ENCODE measurements around the gene KIFAP3.

KIFAP3 gene

DNA sequence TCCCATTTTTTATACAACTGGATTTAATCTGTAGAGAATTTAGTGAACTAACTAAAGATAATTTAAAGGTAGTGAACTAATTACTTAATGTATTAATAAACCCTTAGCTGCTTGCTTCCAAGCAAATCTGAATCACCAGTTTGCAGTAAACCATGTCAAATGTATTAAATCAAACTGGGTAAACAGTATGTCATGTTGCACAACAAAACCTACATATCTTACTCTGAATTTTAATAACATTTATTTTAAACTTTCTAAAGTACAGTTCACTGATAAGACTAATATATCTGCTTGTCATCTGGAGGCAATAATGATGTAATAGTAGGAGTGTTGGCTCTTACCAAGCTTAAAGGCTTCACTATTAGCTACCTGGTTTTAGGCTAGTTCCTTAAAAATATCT lies 128.3 kb downstream of the KIFAP3 start:
- H3K4me3 ChIP-seq: no peak overlapping the region
- TF ChIP-seq, protein P1, sequence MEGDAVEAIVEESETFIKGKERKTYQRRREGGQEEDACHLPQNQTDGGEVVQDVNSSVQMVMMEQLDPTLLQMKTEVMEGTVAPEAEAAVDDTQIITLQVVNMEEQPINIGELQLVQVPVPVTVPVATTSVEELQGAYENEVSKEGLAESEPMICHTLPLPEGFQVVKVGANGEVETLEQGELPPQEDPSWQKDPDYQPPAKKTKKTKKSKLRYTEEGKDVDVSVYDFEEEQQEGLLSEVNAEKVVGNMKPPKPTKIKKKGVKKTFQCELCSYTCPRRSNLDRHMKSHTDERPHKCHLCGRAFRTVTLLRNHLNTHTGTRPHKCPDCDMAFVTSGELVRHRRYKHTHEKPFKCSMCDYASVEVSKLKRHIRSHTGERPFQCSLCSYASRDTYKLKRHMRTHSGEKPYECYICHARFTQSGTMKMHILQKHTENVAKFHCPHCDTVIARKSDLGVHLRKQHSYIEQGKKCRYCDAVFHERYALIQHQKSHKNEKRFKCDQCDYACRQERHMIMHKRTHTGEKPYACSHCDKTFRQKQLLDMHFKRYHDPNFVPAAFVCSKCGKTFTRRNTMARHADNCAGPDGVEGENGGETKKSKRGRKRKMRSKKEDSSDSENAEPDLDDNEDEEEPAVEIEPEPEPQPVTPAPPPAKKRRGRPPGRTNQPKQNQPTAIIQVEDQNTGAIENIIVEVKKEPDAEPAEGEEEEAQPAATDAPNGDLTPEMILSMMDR (IDR thresholded peaks at IDR 0.05): no peak
- H3K4me1 ChIP-seq: peaks cover 0 to 13% (median 4%) of the 10 kb centered on the region in 4 donors
- H3K36me3 ChIP-seq: peaks cover 0 to 17% (median 14%) of the 10 kb centered on the region in 3 donors
- H3K27ac ChIP-seq: no peak overlapping the region
- H3K9me3 ChIP-seq: no peaks in the 10 kb centered on the region
- intact Hi-C loops (cut with DNase I; ENCODE audit: low total_unique reads): no loop called here
- DNase-seq: no peak
- no peaks in the 10 kb centered on the region for H3K27me3 ChIP-seq

DNA sequence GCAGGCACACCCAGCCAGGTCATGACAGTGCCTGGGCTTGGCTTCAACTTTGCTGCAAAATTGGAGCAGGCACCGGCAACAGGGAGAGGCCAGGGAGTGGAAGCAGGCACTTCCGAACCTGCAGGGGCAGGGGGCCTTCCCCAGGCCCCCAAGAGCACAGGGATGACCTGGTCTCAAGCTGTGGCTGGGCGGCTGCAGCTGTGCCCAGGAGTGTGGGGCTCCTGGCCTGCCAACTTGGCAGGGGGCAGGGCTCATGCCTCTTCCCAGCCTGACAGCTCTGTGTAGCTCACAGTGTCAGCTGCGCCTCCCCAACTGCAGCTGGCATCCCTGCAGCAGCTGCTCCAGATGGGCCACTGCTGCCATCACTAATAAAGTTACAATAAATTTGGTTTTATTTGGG lies 129.3 kb downstream of the KIFAP3 start:
- Histone ChIP-seq H3K27ac (no peak overlapping the region), H3K27me3 (no peaks in the 10 kb centered on the region), H3K36me3 (peaks cover 0 to 17% (median 14%) of the 10 kb centered on the region in 3 donors), H3K4me3 (no peak overlapping the region), H3K4me1 (peaks cover 0 to 13% (median 4%) of the 10 kb centered on the region in 4 donors), H3K9me3 (no peaks in the 10 kb centered on the region)
- DNase-seq: no peak
- TF ChIP-seq, protein P1 (IDR thresholded peaks at IDR 0.05): no peak
- intact Hi-C loops (cut with DNase I; ENCODE audit: low total_unique reads): no loop called here

DNA sequence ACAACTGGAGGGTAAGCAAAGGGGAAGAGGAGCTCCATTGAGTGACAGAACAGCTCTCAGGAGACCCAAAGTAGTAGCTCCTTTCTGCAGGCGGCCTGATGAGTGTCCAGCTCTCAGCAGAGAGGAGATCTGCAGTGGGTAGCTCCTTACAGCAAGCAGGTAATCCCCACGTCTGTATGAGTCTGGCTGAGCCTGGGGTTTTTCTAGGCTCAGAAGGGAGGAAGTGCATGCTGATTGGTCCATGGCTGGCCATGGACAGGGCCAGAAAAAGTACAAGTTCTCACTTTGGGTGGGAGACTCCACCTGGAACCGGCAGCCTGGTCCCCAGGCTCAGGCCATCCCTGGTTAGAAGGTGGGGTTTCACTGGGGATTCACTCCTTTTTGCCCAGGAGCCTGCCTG lies 129.9 kb downstream of the KIFAP3 start:
- H3K36me3 ChIP-seq: peaks cover 0 to 17% (median 14%) of the 10 kb centered on the region in 3 donors
- H3K27ac ChIP-seq: no peak overlapping the region

DNA sequence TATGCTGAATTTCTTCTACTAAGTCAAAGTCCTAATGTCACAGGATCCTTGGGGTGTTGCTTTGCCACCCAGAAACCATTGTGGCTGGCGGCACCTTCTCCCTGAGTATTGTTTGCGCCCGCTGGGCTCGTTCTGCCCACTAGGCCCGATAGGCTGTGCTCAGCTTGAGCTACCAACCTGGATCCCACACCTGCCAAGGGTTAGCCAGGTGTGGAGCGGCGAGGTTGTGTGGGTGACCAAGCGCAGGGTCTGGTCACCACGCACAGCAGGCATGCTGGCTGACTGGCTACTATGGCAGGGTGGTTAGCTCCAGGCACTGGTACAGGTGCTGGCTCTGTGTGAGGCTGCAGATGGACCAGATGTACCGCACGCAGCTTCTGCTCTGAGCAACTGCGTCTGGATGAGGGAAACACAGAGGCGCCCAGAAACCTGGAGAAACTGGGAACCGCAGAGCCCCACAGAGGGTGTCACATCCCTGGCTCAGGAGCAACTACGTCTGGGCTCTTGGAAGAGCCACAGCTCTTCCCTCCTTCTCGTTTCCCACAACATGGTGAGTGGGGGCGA lies 130.4 kb downstream of the KIFAP3 start:
- TF ChIP-seq, protein P1 (IDR thresholded peaks at IDR 0.05): no peak

More for the DNA sequence above, 129.9 kb downstream of the KIFAP3 start:
- H3K4me3 ChIP-seq: no peak overlapping the region
- TF ChIP-seq, protein P1 (IDR thresholded peaks at IDR 0.05): no peak
- intact Hi-C loops (cut with DNase I; ENCODE audit: low total_unique reads): no loop called here
- H3K4me1 ChIP-seq: peaks cover 0 to 13% (median 4%) of the 10 kb centered on the region in 4 donors
- DNase-seq: no peak
- no peaks in the 10 kb centered on the region for H3K9me3 ChIP-seq
- no peaks in the 10 kb centered on the region for H3K27me3 ChIP-seq

DNA sequence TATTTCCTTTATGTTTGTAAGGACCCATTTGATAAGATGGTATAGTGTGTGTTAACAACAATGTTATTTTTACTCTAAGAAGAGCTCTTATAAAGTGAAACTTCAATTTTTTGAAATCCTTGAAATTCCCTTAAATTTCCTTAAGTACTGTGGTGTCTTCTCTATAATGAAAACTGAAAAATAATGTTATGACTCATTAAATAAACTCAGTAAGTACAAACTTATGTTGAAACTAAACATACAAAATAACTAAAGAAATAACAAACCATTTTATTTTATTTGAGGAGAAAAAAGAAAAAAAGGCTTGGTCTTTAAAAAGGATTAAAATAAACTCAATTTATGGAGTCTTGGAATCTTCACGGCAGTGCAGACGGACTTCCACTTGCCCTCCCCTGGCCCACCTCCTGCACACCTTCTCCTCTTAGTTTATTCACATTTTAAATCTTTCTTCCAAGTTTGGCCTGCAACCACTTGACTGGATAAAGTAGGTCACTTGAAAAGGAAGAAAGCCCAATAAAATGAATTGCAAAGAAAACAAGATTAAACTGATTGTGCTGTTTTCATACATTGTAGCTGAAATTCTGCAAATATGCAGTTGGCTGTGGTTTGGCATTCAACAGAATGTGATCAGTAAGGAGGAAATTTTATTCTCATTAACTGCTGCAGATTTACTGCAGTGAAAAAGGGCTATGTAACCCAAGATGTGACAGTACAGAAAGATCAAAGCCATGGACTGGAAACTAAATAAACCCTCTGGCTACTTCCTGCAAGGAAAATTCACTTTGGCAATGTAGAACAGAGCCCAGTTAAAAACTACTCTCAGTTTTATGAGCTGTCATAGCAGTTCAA lies 132.3 kb downstream of the KIFAP3 start:
- intact Hi-C loops (cut with DNase I; ENCODE audit: low total_unique reads): no loop called here
- DNase-seq: no peak

More for the DNA sequence above, 130.4 kb downstream of the KIFAP3 start:
- Histone ChIP-seq H3K4me3 (no peak overlapping the region), H3K27me3 (no peaks in the 10 kb centered on the region), H3K4me1 (peaks cover 0 to 13% (median 4%) of the 10 kb centered on the region in 4 donors), H3K9me3 (no peaks in the 10 kb centered on the region), H3K27ac (no peak overlapping the region), H3K36me3 (peaks cover 0 to 17% (median 14%) of the 10 kb centered on the region in 3 donors)
- no peak for DNase-seq
- intact Hi-C loops (cut with DNase I; ENCODE audit: low total_unique reads): no loop called here

More for the DNA sequence above, 132.3 kb downstream of the KIFAP3 start:
- Histone ChIP-seq H3K9me3 (no peaks in the 10 kb centered on the region), H3K36me3 (peaks cover 0 to 17% (median 14%) of the 10 kb centered on the region in 3 donors), H3K27me3 (no peaks in the 10 kb centered on the region), H3K4me3 (no peak overlapping the region), H3K27ac (peak overlapping the region in 1 of 2 donors; percentile 17), H3K4me1 (peaks cover 0 to 13% (median 4%) of the 10 kb centered on the region in 4 donors)
- TF ChIP-seq, protein P1 (IDR thresholded peaks at IDR 0.05): no peak

Data from tibial artery (tissue), 4 donors.